HL-60/S4 (cell line): ENCODE measurements around the gene ATG16L2.

Experiments
- in situ Hi-C: fragments of 300-500 bp; cut with MboI; formaldehyde crosslinking; loops from 2 replicates; pipeline ENCODE4 v1.14.3; 2022; ENCODE audit warnings: low sequenced_read_pairs

Gene ATG16L2

DNA sequence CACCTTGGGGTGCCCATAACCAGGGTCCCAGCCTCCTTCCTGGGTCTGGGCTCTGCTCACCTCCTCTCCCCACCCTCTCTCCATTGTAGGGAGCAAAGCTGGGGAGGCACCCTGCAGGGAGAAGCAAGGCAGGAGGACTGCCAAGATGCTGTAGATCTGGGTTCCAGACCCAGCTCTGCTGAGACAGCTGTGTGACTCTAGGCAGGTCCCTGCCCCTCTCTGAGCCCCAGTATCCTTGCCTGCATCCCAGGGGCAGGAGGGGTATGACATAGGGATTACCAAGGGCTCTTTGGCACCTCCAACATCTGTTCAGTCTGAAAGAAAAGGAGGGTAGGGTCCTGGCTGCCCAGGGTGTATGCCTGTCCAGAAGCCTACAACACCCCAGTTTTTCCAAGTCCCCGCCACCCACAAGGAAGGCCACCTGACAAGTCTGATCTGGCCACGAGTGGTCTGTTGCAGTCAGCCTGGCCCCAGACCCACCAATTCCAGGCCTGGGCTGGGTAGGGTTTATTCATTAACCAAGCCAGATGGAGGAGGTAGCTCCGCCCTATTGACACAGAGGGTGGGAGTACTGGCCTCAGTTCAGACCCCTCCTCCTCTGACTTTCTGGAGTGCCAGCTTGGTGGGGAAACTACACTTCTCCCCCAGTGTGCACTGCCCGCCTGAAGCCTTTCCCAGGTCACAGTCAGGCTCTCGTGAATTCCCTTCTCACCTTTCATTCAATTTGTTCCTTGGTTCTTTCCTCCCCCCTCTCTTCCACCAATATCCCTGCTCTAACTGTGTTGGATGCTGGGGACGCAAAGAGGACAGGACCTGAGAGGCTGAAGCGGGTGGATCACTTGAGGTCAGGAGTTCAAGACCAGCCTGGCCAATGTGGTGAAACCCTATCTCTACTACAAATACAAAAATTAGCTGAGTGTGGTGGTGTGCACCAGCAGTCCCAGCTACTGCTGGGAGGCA, 35.4 kb upstream of the ATG16L2 start:
- in situ Hi-C loops, result no loop called here

DNA sequence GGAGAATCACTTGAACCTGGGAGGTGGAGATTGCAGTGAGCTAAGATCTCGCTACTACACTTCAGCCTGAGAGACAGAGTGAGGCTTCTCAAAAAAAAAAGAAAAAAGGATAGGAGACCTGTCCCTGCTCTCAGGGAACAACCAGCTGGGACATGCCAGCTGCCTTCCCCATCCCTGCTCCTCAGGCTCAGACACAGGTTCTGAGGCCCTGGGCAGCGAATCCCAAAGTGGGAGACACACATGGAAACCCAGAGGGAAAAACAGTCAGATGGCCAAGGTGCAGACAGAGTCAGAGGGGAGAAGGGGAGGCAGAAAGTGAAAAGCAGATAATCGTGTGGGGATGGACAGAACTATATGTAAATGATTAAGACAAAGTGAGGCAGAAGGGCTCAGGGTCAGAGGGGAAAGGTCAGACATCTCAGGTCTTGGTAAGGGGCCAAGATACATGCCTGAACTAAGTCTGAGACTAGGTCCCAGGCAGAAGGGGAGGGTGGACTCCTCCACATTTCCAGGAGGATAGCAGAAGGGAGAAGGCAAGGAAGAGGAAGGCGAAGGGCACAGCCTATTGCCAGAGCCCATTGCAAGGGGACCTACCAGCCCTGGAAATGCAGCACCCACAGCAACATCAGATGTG, 34.6 kb upstream of the ATG16L2 start:
- in situ Hi-C loops, result no loop called here

DNA sequence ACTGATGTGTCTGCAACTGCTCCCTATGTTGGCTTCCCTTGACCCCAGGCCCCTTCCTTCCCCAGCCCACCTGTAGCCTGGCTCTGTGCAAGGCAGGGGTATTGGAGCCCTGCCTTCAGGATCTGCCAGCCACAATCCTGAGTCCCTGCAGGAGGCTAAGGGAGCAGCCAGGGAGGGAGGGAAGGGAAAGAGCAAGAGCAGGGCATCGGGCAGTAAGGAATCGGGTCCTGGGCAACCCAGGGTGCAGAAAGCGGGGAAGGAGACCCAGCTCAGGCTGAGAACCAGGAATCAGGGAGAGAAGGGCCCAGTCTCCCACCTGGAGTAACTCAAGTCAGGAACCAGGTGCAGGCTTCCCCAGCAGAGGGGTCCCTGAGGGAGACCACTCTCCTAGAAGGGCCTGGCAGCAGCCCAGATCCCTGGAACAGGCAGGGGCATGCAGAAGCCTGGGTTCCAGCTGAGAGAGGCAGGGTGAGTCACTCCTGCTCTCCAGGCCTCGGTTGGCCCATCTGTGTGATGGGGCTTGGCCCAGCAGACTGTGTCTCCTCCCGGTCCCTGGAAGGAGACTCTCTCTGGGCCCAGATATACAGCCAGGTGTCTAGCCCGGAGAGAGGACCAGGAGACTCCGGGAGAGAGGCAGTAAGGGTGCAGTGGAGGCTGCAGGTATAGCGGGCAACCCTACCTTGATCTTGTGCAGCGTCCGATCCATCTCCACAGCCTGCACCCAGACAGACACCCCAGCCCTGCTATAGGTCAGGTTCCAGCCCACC, 33.7 kb upstream of the ATG16L2 start:
- in situ Hi-C loops, result no loop called here

GRCh38 chr11:72781063-72781312, 33.2 kb upstream of the ATG16L2 start:
- in situ Hi-C loops, result no loop called here

DNA sequence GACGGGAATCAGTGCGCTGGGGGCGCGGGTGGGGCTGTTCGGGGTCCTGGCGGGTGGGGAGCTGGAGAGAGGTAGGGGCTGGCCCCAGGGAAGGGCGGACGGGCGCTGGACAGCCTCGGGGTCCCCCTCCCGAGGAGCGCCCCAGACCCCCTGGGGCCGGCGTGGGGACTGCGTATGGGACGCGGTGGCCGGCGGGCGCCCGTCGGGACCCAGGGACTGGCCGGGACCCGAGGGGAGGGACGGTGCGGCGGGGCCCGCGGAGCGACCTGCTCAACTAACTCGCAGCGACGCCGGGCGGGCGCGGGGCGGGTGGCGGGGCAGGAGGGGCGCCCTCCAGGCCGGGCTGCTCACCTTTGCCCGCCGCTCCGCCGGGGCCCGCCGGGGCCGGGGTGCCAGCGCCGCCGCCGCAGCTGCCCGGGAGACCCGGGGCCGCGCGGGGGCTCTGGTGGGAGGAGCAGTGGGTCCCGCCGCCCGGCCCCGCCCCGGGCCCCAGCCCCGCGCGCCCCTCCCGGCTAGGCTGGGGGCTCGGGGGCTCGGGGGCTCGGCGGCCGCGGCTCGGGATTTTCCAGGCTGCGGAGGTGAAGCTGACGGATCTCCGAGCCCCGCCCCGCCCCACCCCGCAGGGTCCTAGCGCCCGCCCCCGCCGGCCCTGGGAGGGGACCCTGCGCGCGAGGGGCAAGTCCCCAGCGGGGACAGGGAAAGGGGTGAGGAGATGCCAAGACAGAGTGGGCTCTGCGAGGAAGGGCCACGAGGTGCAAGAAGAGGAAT, 32.7 kb upstream of the ATG16L2 start:
- in situ Hi-C loops, result no loop called here

GRCh38 chr11:72782081-72782920, 31.9 kb upstream of the ATG16L2 start:
- in situ Hi-C loops, result no loop called here

DNA sequence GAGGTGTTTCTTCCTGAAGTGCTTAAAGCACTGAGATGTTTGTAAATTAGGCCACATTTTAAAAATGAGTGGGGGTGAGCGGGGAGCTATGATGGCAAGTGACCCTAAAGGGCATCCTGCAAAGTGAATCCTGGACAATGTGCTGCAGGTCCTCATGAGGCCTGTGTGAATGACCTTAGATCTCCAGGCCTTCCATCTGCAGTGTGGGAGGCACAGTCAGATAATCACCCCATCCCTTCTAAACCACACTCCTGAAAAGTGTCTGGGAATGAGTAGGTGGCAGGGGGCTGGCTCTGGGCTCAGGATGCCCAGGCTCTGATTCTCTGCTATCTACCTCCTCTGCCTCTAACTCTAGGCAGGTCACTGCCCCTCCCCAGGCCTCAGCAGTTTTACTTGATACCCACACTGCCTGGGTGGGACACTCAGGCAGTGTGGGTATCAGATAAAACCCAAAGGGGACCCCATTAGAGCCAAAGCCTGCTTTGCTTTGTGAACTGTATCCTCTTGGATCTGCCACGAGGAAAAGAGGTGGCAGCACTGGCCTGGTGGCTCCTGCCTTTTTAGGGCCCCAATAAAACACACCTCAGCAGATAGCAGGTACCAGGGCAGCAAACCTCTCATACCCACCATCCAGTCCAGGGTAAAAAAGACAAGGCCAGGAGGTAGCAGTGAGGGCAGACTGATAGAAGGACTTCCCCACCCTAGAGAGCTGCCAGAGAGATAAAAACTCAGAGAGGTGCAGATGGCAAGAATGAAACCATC, 30.9 kb upstream of the ATG16L2 start:
- in situ Hi-C loops, result no loop called here

DNA sequence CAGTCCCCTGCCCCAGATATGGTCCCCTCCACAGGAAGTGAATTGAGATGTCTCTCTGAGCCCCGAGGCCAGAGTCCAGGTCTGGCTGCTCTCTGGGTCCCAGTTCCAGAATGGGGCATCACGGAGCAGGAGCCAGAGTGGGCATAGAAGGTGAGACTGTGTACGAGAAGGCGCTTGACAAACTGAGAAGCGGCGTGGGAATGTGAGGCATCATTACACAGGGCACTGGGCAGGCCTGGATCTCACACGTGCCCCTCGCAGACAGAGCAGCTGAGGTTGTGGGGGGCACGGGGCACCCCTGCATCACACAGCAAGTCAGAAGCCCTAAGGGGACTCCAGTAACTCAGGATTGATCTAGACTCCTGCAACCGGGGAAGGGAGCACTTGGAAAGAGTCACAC, 29.5 kb upstream of the ATG16L2 start:
- in situ Hi-C loops, result no loop called here

DNA sequence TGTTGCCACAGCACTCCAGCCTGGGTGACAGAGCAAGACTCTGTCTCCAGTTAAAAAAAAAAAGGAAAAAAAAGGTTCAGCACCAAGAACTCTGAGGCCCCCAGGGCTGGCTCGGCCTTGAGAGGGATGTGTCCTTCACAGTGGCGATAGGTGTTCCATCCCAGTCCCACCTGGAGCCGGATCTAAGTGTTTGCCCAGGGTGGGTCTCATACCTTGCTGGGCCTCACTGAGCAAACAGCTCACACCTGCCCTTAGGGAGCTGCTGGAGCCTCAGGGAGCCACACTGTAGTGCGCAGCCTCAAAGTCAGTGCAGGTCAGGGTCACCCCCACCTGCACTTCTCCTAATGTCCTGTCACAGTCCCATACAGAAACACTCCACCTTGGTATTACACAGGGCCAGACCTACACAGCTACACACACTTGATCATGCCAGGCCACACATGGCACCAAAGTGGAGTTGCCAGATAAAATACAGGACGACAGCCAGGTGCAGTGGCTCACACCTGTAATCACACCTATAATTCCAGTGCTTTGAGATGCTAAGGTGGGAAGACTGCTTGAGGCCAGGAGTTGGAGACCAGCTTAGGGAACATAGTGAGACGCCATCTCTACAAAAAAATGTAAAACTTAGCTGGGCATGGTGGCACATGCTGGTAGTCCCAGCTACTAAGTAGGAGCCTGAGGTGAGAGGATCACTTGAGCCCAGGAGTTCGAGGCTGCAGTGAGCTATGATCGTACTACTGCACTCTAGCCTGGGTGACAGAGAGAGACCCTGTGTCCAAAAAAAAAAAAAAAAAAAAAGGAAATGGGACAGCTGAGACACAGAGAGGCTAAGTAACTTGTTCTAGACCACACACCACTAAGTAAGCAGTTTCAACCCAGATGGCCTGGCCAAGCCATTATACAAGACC, 27.7 kb upstream of the ATG16L2 start:
- in situ Hi-C loops, result no loop called here

GRCh38 chr11:72787216-72788104, 26.8 kb upstream of the ATG16L2 start:
- in situ Hi-C loops, result no loop called here

DNA sequence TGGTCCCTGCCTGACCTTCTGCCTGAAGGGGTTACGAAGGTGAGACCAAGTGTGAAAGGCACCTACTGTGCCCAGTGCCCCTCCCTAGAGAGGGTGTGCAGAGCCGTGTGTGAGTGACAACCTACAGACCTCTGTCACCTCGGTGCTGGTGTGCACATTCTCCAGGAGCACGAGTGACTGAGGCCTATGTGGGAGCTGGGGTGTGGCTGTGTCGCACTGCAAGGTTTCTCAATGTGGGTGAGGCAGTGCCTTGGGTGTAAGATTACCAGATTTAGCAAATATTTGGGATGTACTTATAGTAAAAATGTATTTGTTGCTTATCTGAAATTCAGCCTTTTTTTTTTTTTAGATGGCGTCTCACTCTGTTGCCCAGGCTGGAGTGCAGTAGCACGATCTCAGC, 26.0 kb upstream of the ATG16L2 start:
- in situ Hi-C loops, result no loop called here

- in situ Hi-C loops, result loop anchor here (5.0 kb wide), 1 partner anchor 67 kb away; no protein-coding TSS in a partner anchor
Measured at GRCh38 chr11:72789493-72790131, 24.6 kb upstream of the ATG16L2 start.

DNA sequence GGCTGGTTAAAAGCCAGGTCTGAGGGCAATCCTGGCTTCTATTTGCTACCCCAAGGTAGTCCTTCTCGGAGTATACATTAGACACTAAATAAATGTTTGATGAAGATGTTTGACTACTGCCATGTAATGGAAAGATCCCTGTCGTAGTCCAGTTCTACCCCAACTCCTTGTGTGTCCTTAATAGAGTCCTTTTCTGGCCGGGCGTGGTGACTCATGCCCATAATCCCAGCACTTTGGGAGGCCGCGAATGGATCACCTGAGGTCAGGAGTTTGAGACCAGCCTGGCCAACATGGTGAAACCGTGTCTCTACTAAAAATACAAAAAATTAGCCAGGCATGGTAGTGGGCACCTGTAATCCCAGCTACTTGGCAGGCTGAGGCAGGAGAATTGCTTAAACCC, 23.0 kb upstream of the ATG16L2 start:
- in situ Hi-C loops, result loop anchor here (5.0 kb wide), 1 partner anchor 69 kb away; no protein-coding TSS in a partner anchor

- in situ Hi-C loops, result loop anchor here (5.0 kb wide), 1 partner anchor 70 kb away; no protein-coding TSS in a partner anchor
Measured at GRCh38 chr11:72792437-72793021, 21.7 kb upstream of the ATG16L2 start.

- in situ Hi-C loops, result loop anchor here (5.0 kb wide), 1 partner anchor 71 kb away; no protein-coding TSS in a partner anchor
Measured at GRCh38 chr11:72793076-72793424, 21.2 kb upstream of the ATG16L2 start.
